Lung (tissue), 12 donors: ENCODE results near the gene HEXIM1. TPM values are rescaled to one million over a fixed set of nuclear protein-coding genes. Genes with fewer than 3 reads are reported as not detected.

Experiments
- ATAC-seq: fragments of 200-7000 bp; cut with Tn5 transposase; one replicate; pipeline ENCODE4 v1.9.1; 2020; ENCODE audit warnings: moderate number of reproducible peaks; ENCODE audit not compliant: insufficient read depth, low FRiP score
- DNase-seq, 3 donors: peaks; one replicate each; pipeline ENCODE4 v3.0.0-alpha.2; 2013 to 2017
- H3K27ac ChIP-seq, 2 donors: one replicate each; pipeline ENCODE4 v1.5.1; 2013; ENCODE audit warnings: mild to moderate bottlenecking in 2 of 2, moderate library complexity in 2 of 2, control low read depth in 1 of 2, inconsistent platforms in 1 of 2, low read depth in 1 of 2, low read length in 1 of 2
- H3K27me3 ChIP-seq, 3 donors: one replicate each; pipeline ENCODE4 v1.5.1; 2013; ENCODE audit warnings: low read length in 2 of 3; ENCODE audit not compliant: control insufficient read depth in 3 of 3, insufficient read depth in 3 of 3
- H3K36me3 ChIP-seq, 4 donors: one replicate each; pipeline ENCODE4 v1.5.1; 2013; ENCODE audit warnings: low read length in 4 of 4, mild to moderate bottlenecking in 1 of 4, moderate library complexity in 1 of 4; ENCODE audit not compliant: control insufficient read depth in 4 of 4, insufficient read depth in 4 of 4
- H3K4me1 ChIP-seq, 5 donors: one replicate each; pipeline ENCODE4 v1.5.1; 2013; ENCODE audit warnings: low read length in 5 of 5, mild to moderate bottlenecking in 2 of 5, moderate library complexity in 1 of 5; ENCODE audit not compliant: control insufficient read depth in 5 of 5, insufficient read depth in 5 of 5
- H3K4me3 ChIP-seq: one replicate; pipeline ENCODE4 v1.5.1; 2013; ENCODE audit warnings: mild to moderate bottlenecking, control low read depth, moderate library complexity
- H3K9ac ChIP-seq, 2 donors: one replicate each; pipeline ENCODE4 v1.5.1; 2013; ENCODE audit warnings: low read length in 2 of 2, control low read depth in 1 of 2; ENCODE audit not compliant: insufficient read depth in 1 of 2
- H3K9me3 ChIP-seq, 4 donors: one replicate each; pipeline ENCODE4 v1.5.1; 2013; ENCODE audit warnings: low read length in 3 of 4, mild to moderate bottlenecking in 1 of 4, moderate library complexity in 1 of 4; ENCODE audit not compliant: control insufficient read depth in 4 of 4, insufficient read depth in 3 of 4
- CTCF ChIP-seq: IDR thresholded peaks from 2 replicates; pipeline ENCODE4 v1.5.1; 2012; ENCODE audit warnings: mild to moderate bottlenecking; ENCODE audit errors: control extremely low read depth, extremely low read depth
- WGBS, 2 donors: extraction: QIAGEN DNeasy Blood & Tissue Kit; methylation state at CpG; one replicate each; pipeline ENCODE4 v1.1.7; 2013; 5-methylcytosine and 5-hydroxymethylcytosine counted together
- polyA plus RNA-seq, 2 donors: library from polyadenylated mRNA; stranded (reverse); fragments of 200-250 nt; gene quantifications; one replicate each; pipeline ENCODE4 v1.2.1, GENCODE V29; 2013
- total RNA-seq, 2 donors: library from RNA; depleted of rRNA in 1 of 2; stranded (reverse); fragments of >200 nt in 1 of 2; gene quantifications; one replicate each; pipeline ENCODE4 v1.2.1, GENCODE V29; 2014 to 2021
- donor health status: control.
- donor health status: control.
- donor health status: Bipolar disorder and iron deficiency.
- donor health status: healthy.
- donor health status: DM: yes; HTN: yes; CAD: no.

HEXIM1 gene
- total and polyA plus RNA-seq, 4 donors, result 14.5 to 34.4 (median 22.0) TPM

DNA sequence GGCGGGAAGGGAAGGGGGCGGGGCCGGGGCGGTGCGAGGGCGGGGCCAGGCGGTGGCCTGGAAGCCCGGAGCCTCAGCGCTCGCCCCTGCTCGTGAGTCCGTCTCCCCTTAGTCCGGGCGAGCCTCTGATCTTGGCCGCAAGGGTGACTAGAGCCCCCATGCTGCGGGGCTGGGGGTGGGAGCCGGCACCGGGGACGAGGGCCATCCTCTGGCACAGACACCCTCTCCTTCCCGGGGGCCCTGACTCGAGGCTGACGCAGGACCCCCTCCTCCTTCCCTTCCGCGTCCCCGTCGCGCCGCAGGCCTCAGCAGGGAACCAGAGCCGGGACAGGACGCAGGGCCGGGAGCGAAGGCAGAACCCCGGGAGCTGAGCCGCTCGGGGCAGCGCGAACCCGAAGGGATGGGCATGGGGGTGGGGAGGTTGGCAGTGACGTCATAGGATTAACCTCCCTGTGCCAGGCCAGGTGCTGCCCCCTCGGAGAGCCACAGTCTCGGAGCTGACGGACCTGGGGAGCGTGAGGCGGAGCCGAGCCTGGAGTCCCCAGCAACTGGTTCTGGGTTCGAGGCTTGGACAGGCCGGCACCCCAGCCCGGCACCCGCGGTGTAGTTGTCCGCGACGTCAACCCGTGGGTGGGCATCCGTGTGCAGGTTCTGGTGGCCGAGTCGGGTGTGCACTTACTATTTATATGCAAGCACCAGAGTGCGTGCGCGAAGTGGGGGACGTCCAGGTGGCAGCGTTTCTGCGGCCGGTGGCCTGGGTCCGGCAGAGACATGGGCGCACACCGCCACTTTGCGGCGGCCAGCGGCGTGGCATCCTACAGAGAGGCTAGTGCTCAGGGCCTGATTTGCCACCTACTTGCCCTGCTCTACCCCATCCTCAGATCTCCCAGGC, 15.5 kb upstream of the HEXIM1 start:
- H3K4me1 ChIP-seq, result peaks cover 4 to 31% (median 7%) of the 10 kb centered on the region in 5 donors
- H3K27me3 ChIP-seq, result no peaks in the 10 kb centered on the region
- peak overlapping the region; percentile 87 to 96 for H3K27ac ChIP-seq
- DNase-seq (peak; percentile 88 to 94 (median 88)), ATAC-seq (peak; percentile 71)
- H3K9ac ChIP-seq, result peak overlapping the region; percentile 66 to 80
- WGBS, 2 donors, result 0 to 1% methylated on average over 55 to 71 of the region's 71 CpGs
- peak overlapping the region; percentile 69 for H3K4me3 ChIP-seq
- peaks cover 0 to under 1% (median 0%) of the 10 kb centered on the region in 4 donors for H3K36me3 ChIP-seq
- no peaks in the 10 kb centered on the region for H3K9me3 ChIP-seq
- peak; percentile 94 for TF ChIP-seq CTCF

- no peaks in the 10 kb centered on the region for H3K27me3 ChIP-seq
- H3K27ac ChIP-seq, result peak within 1 kb of the TSS; percentile 18 to 68
- TF ChIP-seq CTCF, result peak; percentile 100
- H3K36me3 ChIP-seq, result peaks cover 0 to 11% (median 0%) of the 10 kb centered on the region in 4 donors
- WGBS, 2 donors, result 5% methylated on average over 40 of the region's 40 CpGs
- H3K4me1 ChIP-seq, result peaks cover 0 to 25% (median 4%) of the 10 kb centered on the region in 5 donors
- peak within 1 kb of the TSS; percentile 60 for H3K4me3 ChIP-seq
- no peaks in the 10 kb centered on the region for H3K9me3 ChIP-seq
- DNase-seq (peak; percentile 97 to 99 (median 98)), ATAC-seq (peak; percentile 83)
- peak within 1 kb of the TSS in 1 of 2 donors; percentile 72 for H3K9ac ChIP-seq
Observed at GRCh38 chr17:45135192-45135977, 12.9 kb upstream of the HEXIM1 start, which contains the start of gene ACBD4. Gene ACBD4, plus strand, starts transcription at chr17:45135687. Its CDS starts 458 bp downstream, at chr17:45136145.

GRCh38 chr17:45135978-45136791, 12.1 kb upstream of the HEXIM1 start:
- ATAC-seq (no peak), DNase-seq (no peak)
- H3K9me3 ChIP-seq, result no peaks in the 10 kb centered on the region
- H3K27me3 ChIP-seq, result no peaks in the 10 kb centered on the region
- peaks cover 0 to 25% (median 4%) of the 10 kb centered on the region in 5 donors for H3K4me1 ChIP-seq
- 56 to 67% methylated on average over 21 of the region's 21 CpGs for WGBS, 2 donors
- peak overlapping the region; percentile 60 for H3K4me3 ChIP-seq
- no peak for TF ChIP-seq CTCF
- H3K36me3 ChIP-seq, result peaks cover 0 to 11% (median 0%) of the 10 kb centered on the region in 4 donors
- H3K27ac ChIP-seq, result peak overlapping the region in 1 of 2 donors; percentile 68
- peak overlapping the region in 1 of 2 donors; percentile 72 for H3K9ac ChIP-seq
